Fibroblast of lung (primary cell): Measurements from ENCODE around the gene KCNMA1. TPM values are rescaled to one million over a fixed set of nuclear protein-coding genes. Genes with fewer than 3 reads are reported as not detected.

Experiments
- DNase-seq, 2 donors: peaks; one replicate each; pipeline versions ENCODE4 v3.0.0 to v3.0.0-alpha.2; 2010; ENCODE audit warnings: low read depth in 2 of 2
- H2AFZ ChIP-seq: 2 replicates; pipeline ENCODE4 v1.5.1; 2012; ENCODE audit warnings: low read length, control low read depth, inconsistent platforms
- H3K27ac ChIP-seq: 2 replicates; pipeline ENCODE4 v1.5.1; 2011; ENCODE audit warnings: low read length, control low read depth; ENCODE audit not compliant: insufficient read depth
- H3K27me3 ChIP-seq: 2 replicates; pipeline ENCODE4 v1.5.1; 2011; ENCODE audit warnings: mild to moderate bottlenecking, low read length; ENCODE audit not compliant: control insufficient read depth, insufficient read depth
- H3K36me3 ChIP-seq: 2 replicates; pipeline ENCODE4 v1.5.1; 2011; ENCODE audit warnings: low read length; ENCODE audit not compliant: control insufficient read depth, insufficient read depth
- H3K4me1 ChIP-seq: 2 replicates; pipeline ENCODE4 v1.5.1; 2011; ENCODE audit warnings: low read length; ENCODE audit not compliant: control insufficient read depth, insufficient read depth; ENCODE audit errors: extremely low read depth
- H3K4me2 ChIP-seq: 2 replicates; pipeline ENCODE4 v1.5.1; 2011; ENCODE audit warnings: low read length, control low read depth; ENCODE audit not compliant: insufficient read depth; ENCODE audit errors: extremely low read depth
- H3K4me3 ChIP-seq, 4 experiments: fragments of 200-600 bp in 1 of 4; sonication (generic) in 1 of 4; replicated peaks in 1 of 4; 2 replicates each; pipeline ENCODE4 v1.5.1; 2011 to 2016; ENCODE audit warnings: low read length in 4 of 4, low read depth in 3 of 4, mild to moderate bottlenecking in 3 of 4, control low read depth in 2 of 4, inconsistent platforms in 1 of 4, mixed read lengths in 1 of 4; ENCODE audit not compliant: insufficient read depth in 1 of 4; ENCODE audit errors: control extremely low read depth in 1 of 4
- H3K79me2 ChIP-seq: 2 replicates; pipeline ENCODE4 v1.5.1; 2012; ENCODE audit warnings: mild to moderate bottlenecking, low read length, inconsistent platforms; ENCODE audit not compliant: control insufficient read depth, insufficient read depth
- H3K9ac ChIP-seq: 2 replicates; pipeline ENCODE4 v1.5.1; 2011; ENCODE audit warnings: mild to moderate bottlenecking, low read length, control low read depth; ENCODE audit not compliant: insufficient read depth
- H3K9me3 ChIP-seq: 2 replicates; pipeline ENCODE4 v1.5.1; 2012; ENCODE audit warnings: low read depth, low read length; ENCODE audit not compliant: control insufficient read depth, insufficient read depth
- H4K20me1 ChIP-seq: 2 replicates; pipeline ENCODE4 v1.5.1; 2011; ENCODE audit warnings: low read length; ENCODE audit not compliant: control insufficient read depth, insufficient read depth; ENCODE audit errors: extremely low read depth
- CTCF ChIP-seq, 2 donors: IDR thresholded peaks in 1 of 2; conservative IDR thresholded peaks in 1 of 2; 1 replicate in 1 of 2; 2 replicates in 1 of 2; pipeline ENCODE4 v1.5.1; 2011 to 2012; ENCODE audit warnings: low read length in 2 of 2, control low read depth in 1 of 2, inconsistent platforms in 1 of 2, low read depth in 1 of 2, mild to moderate bottlenecking in 1 of 2
- EZH2 ChIP-seq: IDR thresholded peaks from 2 replicates; pipeline ENCODE4 v1.5.1; 2012; ENCODE audit warnings: low read length, control low read depth, mild to moderate bottlenecking; ENCODE audit errors: missing control alignments
- polyA plus RNA-seq, 2 donors: library from polyadenylated mRNA; depleted of rRNA in 1 of 2; stranded (reverse) in 1 of 2; unstranded in 1 of 2; fragments of >200 nt; gene quantifications; 2 replicates each; pipeline ENCODE4 v1.2.1, GENCODE V29; 2011 to 2012; ENCODE audit warnings: missing spikeins in 1 of 2
- total RNA-seq: library from RNA; depleted of rRNA; stranded (reverse); fragments of >200 nt; gene quantifications from 2 replicates; pipeline ENCODE4 v1.2.1, GENCODE V29; 2014

Gene KCNMA1
- total and polyA plus RNA-seq, 2 donors (not counting 1 experiment from before 2014, with no cell fraction given) = 31.0 to 138 TPM

GRCh38 chr10:76981251-76981650, 656.4 kb downstream of the KCNMA1 start:
- Histone ChIP-seq H3K79me2 (no peaks in the 10 kb centered on the region), H3K4me2 (no peak overlapping the region), H3K9me3 (no peaks in the 10 kb centered on the region), H3K9ac (no peak overlapping the region), H3K27me3 (no peaks in the 10 kb centered on the region), H3K4me1 (no peaks in the 10 kb centered on the region), H3K36me3 (no peaks in the 10 kb centered on the region), H2AFZ (no peak overlapping the region), H4K20me1 (no peaks in the 10 kb centered on the region), H3K27ac (no peak overlapping the region), H3K4me3 (no peak overlapping the region)
- no peak for DNase-seq
- TF ChIP-seq EZH2 = no peak
- TF ChIP-seq CTCF (conservative IDR thresholded peaks at IDR 0.05 in 1 of 2, IDR thresholded peaks at IDR 0.05 in 1 of 2; ENCODE audit: low read depth in 1 of 2, low read length in 2 of 2) = no peak

GRCh38 chr10:76977901-76978300, 659.7 kb downstream of the KCNMA1 start:
- H2AFZ ChIP-seq = no peak overlapping the region
- H3K9me3 ChIP-seq = no peaks in the 10 kb centered on the region
- no peak for DNase-seq
- H3K36me3 ChIP-seq = no peaks in the 10 kb centered on the region
- no peak overlapping the region for H3K9ac ChIP-seq
- no peak overlapping the region for H3K4me3 ChIP-seq
- TF ChIP-seq CTCF (conservative IDR thresholded peaks at IDR 0.05 in 1 of 2, IDR thresholded peaks at IDR 0.05 in 1 of 2; ENCODE audit: low read depth in 1 of 2, low read length in 2 of 2) (no peak), EZH2 (no peak)
- no peaks in the 10 kb centered on the region for H4K20me1 ChIP-seq
- no peaks in the 10 kb centered on the region for H3K27me3 ChIP-seq
- no peaks in the 10 kb centered on the region for H3K4me1 ChIP-seq
- no peak overlapping the region for H3K4me2 ChIP-seq
- no peaks in the 10 kb centered on the region for H3K79me2 ChIP-seq
- H3K27ac ChIP-seq = no peak overlapping the region

GRCh38 chr10:76977046-76977445, 660.6 kb downstream of the KCNMA1 start:
- Histone ChIP-seq H3K4me3 (no peak overlapping the region), H3K9ac (no peak overlapping the region), H2AFZ (no peak overlapping the region), H3K9me3 (no peaks in the 10 kb centered on the region), H3K36me3 (no peaks in the 10 kb centered on the region), H3K79me2 (no peaks in the 10 kb centered on the region), H4K20me1 (no peaks in the 10 kb centered on the region), H3K27me3 (no peaks in the 10 kb centered on the region), H3K27ac (no peak overlapping the region), H3K4me2 (no peak overlapping the region), H3K4me1 (no peaks in the 10 kb centered on the region)
- TF ChIP-seq CTCF (conservative IDR thresholded peaks at IDR 0.05 in 1 of 2, IDR thresholded peaks at IDR 0.05 in 1 of 2; ENCODE audit: low read depth in 1 of 2, low read length in 2 of 2) = no peak
- no peak for TF ChIP-seq EZH2
- no peak for DNase-seq
